Endometrium (tissue), 2 donors: ENCODE measurements around the gene IL27RA.
"Not testable (repeated sequence)": the region's sequence is repeated elsewhere in the genome, so short reads cannot be mapped to it uniquely, and the experiment has no call there.

Experiments
- FAIRE-seq: peaks from 2 replicates; lab custom pipeline; 2012; peaks lifted over from hg19 to GRCh38; lab: Jason Lieb, UNC
- donor health status: control.
- donor health status: control.

Gene IL27RA

GRCh38 chr19:14030997-14031718 lies 404 bp upstream of the IL27RA start:
- FAIRE-seq, result no peak

DNA sequence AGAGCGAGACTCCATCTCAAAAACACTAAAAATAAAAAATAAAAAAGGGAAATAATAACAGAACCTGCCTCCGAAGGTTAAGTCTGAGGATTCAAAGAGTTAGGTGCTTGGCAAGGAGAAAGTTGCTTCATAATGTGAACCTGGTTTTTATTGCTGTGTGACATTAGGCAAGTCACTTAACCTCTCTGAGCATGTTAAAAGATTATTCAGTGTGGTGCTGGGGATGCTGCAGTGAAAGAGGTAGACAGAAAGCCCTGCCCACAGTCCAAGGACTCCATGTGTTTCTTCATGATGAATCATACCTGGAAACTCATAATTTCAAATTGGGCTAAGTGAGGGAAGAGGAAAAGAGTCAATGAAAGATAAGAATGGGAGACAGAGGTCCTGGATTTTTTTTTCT lies 2.4 kb downstream of the IL27RA start:
- FAIRE-seq, result no peak

- FAIRE-seq, result not testable (repeated sequence)
Observed at GRCh38 chr19:14035159-14035558, 3.6 kb downstream of the IL27RA start.

GRCh38 chr19:14035706-14036105 lies 4.1 kb downstream of the IL27RA start:
- FAIRE-seq, result no peak

GRCh38 chr19:14039181-14039580 lies 7.6 kb downstream of the IL27RA start:
- FAIRE-seq, result no peak

DNA sequence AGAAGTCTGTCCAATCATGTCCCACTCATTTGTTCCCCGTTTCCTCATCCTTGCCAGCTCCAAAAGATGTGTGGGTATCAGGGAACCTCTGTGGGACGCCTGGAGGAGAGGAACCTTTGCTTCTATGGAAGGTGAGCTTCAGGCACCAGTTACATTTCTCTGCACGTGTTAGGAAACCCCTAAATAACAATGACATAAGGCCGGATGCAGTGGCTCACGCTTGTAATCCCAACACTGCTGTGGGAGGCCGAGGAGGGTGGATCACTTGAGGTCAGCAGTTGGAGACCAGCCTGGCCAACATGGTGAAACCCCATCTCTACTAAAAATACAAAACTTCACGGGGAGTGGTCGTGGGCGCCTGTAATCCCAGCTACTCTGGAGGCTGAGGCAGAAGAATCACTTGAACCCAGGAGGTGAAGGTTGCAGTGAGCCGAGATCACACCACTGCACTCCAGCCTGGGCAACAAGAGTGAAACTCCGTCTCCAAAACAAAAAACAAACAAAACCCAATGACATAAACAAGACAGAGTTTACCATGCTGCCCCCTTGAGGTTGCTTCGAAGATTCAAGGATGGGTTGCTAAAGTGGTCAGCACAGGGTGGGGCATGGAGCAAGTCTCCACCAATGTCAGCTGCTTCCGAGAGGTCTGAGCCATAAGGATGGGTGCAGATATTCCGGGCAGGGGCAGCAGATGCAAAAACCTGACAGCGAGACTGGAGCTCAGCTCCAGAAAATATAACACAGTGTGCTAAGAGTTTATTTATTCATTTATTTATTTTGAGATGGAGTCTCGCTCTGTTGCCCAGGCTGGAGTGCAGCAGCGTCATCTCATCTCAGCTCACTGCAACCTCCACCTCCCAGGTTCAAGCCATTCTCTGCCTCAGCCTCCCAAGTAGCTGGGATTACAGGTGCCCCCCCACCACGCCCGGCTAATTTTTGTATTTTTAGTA lies 11.4 kb downstream of the IL27RA start:
- FAIRE-seq, result not testable (repeated sequence)

DNA sequence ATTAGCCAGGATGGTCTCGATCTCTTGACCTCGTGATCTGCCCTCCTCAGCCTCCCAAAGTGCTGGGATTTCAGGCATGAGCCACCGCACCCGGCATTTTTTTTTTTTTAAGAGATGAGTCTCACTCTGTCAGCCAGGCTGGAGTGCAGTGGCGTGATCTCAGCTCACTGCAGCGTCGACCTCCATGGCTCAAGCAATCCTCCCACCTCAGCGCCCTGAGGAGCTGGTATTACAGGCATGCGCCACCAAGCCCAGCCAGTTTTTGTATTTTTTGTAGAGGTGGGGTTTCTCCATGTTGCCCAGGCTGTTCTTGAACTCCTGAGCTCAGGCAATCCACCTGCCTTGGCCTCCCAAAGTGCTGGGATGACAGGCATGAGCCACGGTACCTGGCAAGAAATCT lies 16.3 kb downstream of the IL27RA start:
- FAIRE-seq, result not testable (repeated sequence)

DNA sequence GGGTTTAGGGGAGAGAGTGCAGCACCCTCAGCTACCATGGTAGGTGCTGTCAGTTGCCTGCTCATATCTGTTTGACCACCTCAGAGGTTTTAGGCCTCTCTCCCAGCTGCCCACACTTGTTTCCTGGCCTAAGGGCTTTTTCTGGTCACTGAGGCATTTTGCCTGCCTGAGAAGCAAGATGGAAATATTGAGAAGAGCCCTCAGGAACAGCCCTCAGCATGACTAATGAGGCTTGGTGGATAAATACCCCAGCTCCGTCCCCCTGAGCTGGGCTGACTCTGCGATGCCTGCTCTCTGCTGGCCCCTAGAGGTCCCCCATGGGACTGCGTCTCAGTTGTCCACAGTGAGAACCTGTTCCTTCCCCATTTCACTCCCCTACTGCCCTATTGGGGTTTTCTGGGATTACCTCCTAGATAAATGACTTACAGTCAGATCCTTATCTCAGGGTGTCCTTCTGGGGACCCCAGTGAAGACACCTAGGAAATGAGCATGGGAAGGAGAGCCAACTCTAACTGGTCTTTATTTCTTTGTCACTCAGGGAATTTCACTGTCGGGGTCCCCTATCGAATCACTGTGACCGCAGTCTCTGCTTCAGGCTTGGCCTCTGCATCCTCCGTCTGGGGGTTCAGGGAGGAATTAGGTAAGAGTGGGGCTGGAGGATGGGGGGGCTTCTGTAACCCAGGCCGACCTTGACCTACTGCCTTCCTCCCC lies 17.0 kb downstream of the IL27RA start:
- FAIRE-seq, result no peak

GRCh38 chr19:14050512-14050911 lies 18.9 kb downstream of the IL27RA start:
- no peak for FAIRE-seq

DNA sequence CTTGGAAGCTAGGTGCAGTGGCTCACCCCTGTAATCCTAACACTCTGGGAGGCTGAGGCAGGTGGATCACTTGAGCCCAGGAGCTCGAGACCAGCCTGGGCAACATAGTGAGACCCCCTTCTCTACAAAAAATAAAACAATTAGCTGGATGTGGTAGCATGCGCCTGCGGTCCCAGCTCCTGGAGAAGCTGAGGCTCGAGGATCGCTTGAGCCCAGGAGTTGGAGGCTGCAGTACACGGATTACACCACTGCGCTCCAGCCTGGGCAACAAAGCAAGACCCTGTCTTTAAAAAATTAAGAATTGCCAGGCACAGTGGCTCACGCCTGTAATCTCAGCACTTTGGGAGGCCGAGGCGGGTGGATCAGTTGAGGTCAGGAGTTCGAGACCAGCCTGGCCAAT lies 19.4 kb downstream of the IL27RA start:
- FAIRE-seq, result not testable (repeated sequence)

DNA sequence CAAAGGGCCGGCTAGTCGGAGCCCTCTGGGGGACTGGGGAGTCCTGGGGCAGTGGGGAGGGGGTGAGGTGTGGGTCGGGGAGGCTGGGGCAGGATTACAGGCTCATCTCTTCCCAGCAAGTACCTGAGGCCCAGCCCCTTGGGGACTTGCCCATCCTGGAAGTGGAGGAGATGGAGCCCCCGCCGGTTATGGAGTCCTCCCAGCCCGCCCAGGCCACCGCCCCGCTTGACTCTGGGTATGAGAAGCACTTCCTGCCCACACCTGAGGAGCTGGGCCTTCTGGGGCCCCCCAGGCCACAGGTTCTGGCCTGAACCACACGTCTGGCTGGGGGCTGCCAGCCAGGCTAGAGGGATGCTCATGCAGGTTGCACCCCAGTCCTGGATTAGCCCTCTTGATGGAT lies 20.4 kb downstream of the IL27RA start:
- FAIRE-seq, result no peak

DNA sequence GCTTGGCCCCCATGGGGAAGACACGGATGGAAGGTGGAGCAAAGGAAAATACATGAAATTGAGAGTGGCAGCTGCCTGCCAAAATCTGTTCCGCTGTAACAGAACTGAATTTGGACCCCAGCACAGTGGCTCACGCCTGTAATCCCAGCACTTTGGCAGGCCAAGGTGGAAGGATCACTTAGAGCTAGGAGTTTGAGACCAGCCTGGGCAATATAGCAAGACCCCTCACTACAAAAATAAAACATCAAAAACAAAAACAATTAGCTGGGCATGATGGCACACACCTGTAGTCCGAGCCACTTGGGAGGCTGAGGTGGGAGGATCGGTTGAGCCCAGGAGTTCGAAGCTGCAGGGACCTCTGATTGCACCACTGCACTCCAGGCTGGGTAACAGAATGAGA lies 20.9 kb downstream of the IL27RA start:
- FAIRE-seq, result no peak

DNA sequence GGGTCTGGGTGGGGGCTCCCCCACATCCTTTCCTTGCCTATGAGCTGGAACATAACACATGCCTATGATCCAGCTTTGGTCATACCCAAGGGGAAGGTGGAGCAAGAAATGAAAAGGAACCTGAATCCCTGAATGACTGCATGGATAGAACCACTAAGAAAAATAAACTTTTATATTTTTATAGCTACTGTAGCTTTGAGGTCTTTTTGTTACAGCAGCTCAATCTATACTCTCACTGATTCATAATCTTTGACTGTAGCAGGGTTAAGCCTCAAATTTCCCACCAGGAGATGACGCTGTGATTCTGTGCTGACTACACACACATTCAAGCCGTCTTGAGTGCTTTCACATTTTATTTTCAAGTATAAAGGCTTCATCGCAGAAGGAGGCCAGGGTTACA lies 21.5 kb downstream of the IL27RA start:
- FAIRE-seq, result no peak

- no peak for FAIRE-seq
Observed at GRCh38 chr19:14053500-14053899, 21.9 kb downstream of the IL27RA start.

DNA sequence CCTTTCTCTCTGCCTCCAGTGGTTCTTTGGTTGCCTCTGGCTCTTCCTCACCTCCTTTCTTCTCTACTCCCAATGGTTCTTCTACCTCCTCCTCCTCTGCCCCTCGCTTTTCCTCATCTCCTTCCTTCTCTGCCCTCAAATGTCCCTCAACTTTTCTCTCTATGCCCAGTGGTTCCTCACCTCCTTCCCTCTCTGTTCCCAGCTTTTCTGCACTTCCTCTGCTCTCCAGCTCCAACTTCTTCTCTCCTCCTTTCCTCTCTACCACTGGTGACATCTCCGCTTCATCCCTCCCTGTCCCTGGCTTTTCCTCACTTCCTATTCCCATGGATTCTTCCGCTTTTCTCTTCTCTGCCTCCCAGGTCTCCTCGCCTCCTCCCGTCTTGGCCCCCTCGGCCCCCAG lies 22.5 kb downstream of the IL27RA start:
- no peak for FAIRE-seq

GRCh38 chr19:14054721-14055120 lies 23.2 kb downstream of the IL27RA start:
- FAIRE-seq, result no peak

- no peak for FAIRE-seq
Observed at GRCh38 chr19:14055396-14055795, 23.8 kb downstream of the IL27RA start.

GRCh38 chr19:14056069-14056666 lies 24.6 kb downstream of the IL27RA start:
- no peak for FAIRE-seq

- no peak for FAIRE-seq
Observed at GRCh38 chr19:14056741-14057356, 25.3 kb downstream of the IL27RA start.

DNA sequence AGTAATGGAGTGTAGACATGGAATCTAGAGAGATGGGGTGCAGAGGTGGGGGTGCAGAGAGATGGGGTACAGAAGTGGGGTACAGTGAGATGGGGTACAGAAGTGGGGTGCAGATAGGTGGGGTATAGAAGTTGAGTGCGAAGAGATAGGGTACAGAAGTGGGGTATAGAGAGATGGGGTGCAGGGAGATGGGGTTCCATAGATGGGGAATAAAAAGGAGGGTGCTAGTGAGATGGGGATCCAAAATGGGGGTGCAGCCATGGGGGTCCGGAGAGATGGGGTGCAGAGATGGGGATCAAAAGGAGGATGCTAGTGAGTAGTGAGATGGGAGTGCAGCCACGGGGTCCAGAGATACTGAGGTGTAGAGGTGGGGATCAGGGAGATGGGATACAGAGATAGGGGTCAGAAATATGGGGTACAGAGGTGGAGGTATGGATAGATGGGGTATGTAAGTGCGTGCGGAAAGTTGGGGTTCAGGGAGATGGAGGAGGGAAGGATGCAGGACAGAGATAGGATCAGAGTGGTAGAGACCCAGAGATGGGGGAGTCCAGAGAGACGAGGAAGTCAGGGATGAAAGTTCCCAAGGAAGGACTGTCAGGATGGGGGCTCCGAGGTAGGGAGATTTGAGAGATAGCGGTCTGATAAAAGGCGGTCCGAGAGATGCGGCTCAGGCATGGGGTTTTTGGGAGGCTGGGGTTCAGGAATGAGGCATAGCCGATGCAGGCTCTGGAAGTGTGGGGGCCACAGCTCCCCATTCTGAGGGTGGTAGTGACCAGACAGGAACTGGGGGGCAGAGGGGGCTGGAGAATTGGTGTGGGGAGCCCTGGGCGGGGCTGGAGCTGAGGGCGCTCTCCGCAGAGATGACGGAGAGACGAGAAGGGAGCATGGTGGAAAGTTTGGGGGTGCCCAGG lies 26.9 kb downstream of the IL27RA start:
- FAIRE-seq, result no peak

GRCh38 chr19:14059093-14059480 lies 27.5 kb downstream of the IL27RA start:
- FAIRE-seq, result no peak
